Measurements from ENCODE around the gene NFKBIE.

NFKBIE gene

GRCh38 chr6:44243345-44243744 lies 22.0 kb downstream of the NFKBIE start:
- peak; percentile 91 for DNase-seq
- Histone ChIP-seq H3K36me3 (peaks cover 14% of the 10 kb centered on the region), H3K9me3 (ENCODE audit: severe bottlenecking) (no peaks in the 10 kb centered on the region), H3K27me3 (ENCODE audit: insufficient read depth, low read depth, severe bottlenecking) (no peaks in the 10 kb centered on the region), H3K27ac (peak overlapping the region; percentile 78), H3K4me3 (ENCODE audit: low read depth, low read length) (no peak overlapping the region)
- TF ChIP-seq CTCF (IDR thresholded peaks at IDR 0.05; ENCODE audit: low read depth, low read length): no peak

- Histone ChIP-seq H3K36me3 (peaks cover 22% of the 10 kb centered on the region), H3K27ac (peak overlapping the region; percentile 91), H3K27me3 (ENCODE audit: insufficient read depth, low read depth, severe bottlenecking) (no peaks in the 10 kb centered on the region), H3K4me3 (ENCODE audit: low read depth, low read length) (no peak overlapping the region), H3K9me3 (ENCODE audit: severe bottlenecking) (no peaks in the 10 kb centered on the region)
- DNase-seq: peak; percentile 72
- no peak for TF ChIP-seq CTCF (IDR thresholded peaks at IDR 0.05; ENCODE audit: low read depth, low read length)
Observed at GRCh38 chr6:44238687-44239350, 26.5 kb downstream of the NFKBIE start.

GRCh38 chr6:44237813-44238433 lies 27.4 kb downstream of the NFKBIE start:
- Histone ChIP-seq H3K9me3 (ENCODE audit: severe bottlenecking) (no peaks in the 10 kb centered on the region), H3K27me3 (ENCODE audit: insufficient read depth, low read depth, severe bottlenecking) (no peaks in the 10 kb centered on the region), H3K36me3 (peaks cover 31% of the 10 kb centered on the region), H3K27ac (peak overlapping the region; percentile 91), H3K4me3 (ENCODE audit: low read depth, low read length) (peak overlapping the region; percentile 50)
- TF ChIP-seq CTCF (IDR thresholded peaks at IDR 0.05; ENCODE audit: low read depth, low read length): peak; percentile 100
- DNase-seq: peak; percentile 91

GRCh38 chr6:44237021-44237812 lies 28.1 kb downstream of the NFKBIE start:
- TF ChIP-seq CTCF (IDR thresholded peaks at IDR 0.05; ENCODE audit: low read depth, low read length): no peak
- Histone ChIP-seq H3K27me3 (ENCODE audit: insufficient read depth, low read depth, severe bottlenecking) (no peaks in the 10 kb centered on the region), H3K4me3 (ENCODE audit: low read depth, low read length) (peak overlapping the region; percentile 50), H3K36me3 (peaks cover 38% of the 10 kb centered on the region), H3K9me3 (ENCODE audit: severe bottlenecking) (no peaks in the 10 kb centered on the region), H3K27ac (peak overlapping the region; percentile 91)
- peak; percentile 99 for DNase-seq

GRCh38 chr6:44235891-44236516 lies 29.3 kb downstream of the NFKBIE start:
- H3K9me3 ChIP-seq (ENCODE audit: severe bottlenecking): no peaks in the 10 kb centered on the region
- peak; percentile 19; the same call in 1 of the 2 replicates for TF ChIP-seq CTCF (IDR thresholded peaks at IDR 0.05; ENCODE audit: low read depth, low read length)

More at GRCh38 chr6:44235891-44236516, 29.3 kb downstream of the NFKBIE start:
- H3K27ac ChIP-seq: no peak overlapping the region
- H3K27me3 ChIP-seq (ENCODE audit: insufficient read depth, low read depth, severe bottlenecking): no peaks in the 10 kb centered on the region
- H3K36me3 ChIP-seq: peaks cover 50% of the 10 kb centered on the region
- H3K4me3 ChIP-seq (ENCODE audit: low read depth, low read length): no peak overlapping the region
- no peak for DNase-seq

Data from WERI-Rb-1 (cell line).